Suprapubic skin (tissue), 4 donors: Measurements from ENCODE around the gene SLC1A6. TPM values are rescaled to one million over a fixed set of nuclear protein-coding genes. Genes with fewer than 3 reads are reported as not detected.

Experiments
- DNase-seq, 2 donors: peaks; one replicate each; pipeline ENCODE4 v3.0.0-alpha.2; 2019; ENCODE audit warnings: low spot score in 2 of 2
- H3K27ac ChIP-seq: fragments of 200-600 bp; sonication (generic); one replicate; pipeline ENCODE4 v1.5.1; 2019
- H3K27me3 ChIP-seq: fragments of 200-600 bp; sonication (generic); one replicate; pipeline ENCODE4 v1.5.1; 2019
- H3K36me3 ChIP-seq: fragments of 200-600 bp; sonication (generic); one replicate; pipeline ENCODE4 v1.5.1; 2019
- H3K4me1 ChIP-seq: fragments of 200-600 bp; sonication (generic); one replicate; pipeline ENCODE4 v1.5.1; 2019
- H3K4me3 ChIP-seq: fragments of 200-600 bp; sonication (generic); one replicate; pipeline ENCODE4 v1.5.1; 2019; ENCODE audit warnings: mild to moderate bottlenecking
- H3K9me3 ChIP-seq: fragments of 200-600 bp; sonication (generic); one replicate; pipeline ENCODE4 v1.5.1; 2019
- EP300 ChIP-seq: sonication (generic); formaldehyde crosslinking; IDR thresholded peaks from one replicate; pipeline ENCODE4 v1.6.1; 2017; ENCODE audit warnings: antibody characterized with exemption
- POLR2A ChIP-seq, 2 donors: fragments of 450-650 bp; IDR thresholded peaks; one replicate each; pipeline ENCODE4 v1.6.1; 2017; ENCODE audit warnings: antibody characterized with exemption in 2 of 2, mild to moderate bottlenecking in 2 of 2, moderate library complexity in 2 of 2
- POLR2AphosphoS5 ChIP-seq, 3 donors: sonication (generic); formaldehyde crosslinking; IDR thresholded peaks; one replicate each; pipeline ENCODE4 v1.6.1; 2017; ENCODE audit warnings: antibody characterized with exemption in 3 of 3
- WGBS: methylation state at CpG from one replicate; pipeline ENCODE4 v1.1.5; 2018; 5-methylcytosine and 5-hydroxymethylcytosine counted together
- total RNA-seq, 4 donors: library from RNA; depleted of rRNA; stranded (reverse); fragments of >200 nt; gene quantifications; one replicate each; pipeline ENCODE4 v1.1.0, GENCODE V29; 2016
- TF ChIP-seq, protein P1 (sequence below), 2 donors: fragments of 200-600 bp in 1 of 2; fragments of 450-650 bp in 1 of 2; sonication (generic) in 1 of 2; IDR thresholded peaks; one replicate each; pipeline ENCODE4 v1.5.1; 2016 to 2019; ENCODE audit warnings: antibody characterized with exemption in 2 of 2, mild to moderate bottlenecking in 1 of 2, moderate library complexity in 1 of 2

Gene SLC1A6
- total RNA-seq, 4 donors from 2014 or later, result 2.8 to 24.5 (median 9.8) TPM

DNA sequence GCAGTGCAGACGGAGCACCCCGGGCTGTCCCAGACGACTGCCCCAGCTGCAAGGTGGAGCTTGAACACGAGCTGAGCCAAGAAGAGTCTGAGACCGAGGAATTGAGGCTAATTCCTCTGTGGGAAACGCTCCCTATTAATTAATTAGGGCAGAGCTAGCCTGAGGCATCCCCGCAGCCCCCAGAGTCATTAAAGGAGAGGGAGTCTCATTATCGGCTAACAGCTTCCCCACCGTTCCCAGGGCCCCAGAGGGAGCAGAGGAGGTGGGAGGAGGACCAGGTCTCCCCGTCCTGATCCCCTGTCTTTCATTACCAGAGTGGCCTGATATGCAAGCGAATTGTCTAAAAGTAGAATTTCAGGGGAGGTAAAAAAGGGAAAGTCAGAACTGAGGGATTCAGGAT lies 13.1 kb upstream of the SLC1A6 start:
- H3K4me3 ChIP-seq, result no peak overlapping the region
- WGBS, result 77% methylated on average over 6 of the region's 11 CpGs
- peaks cover 9% of the 10 kb centered on the region for H3K27me3 ChIP-seq
- no peak for TF ChIP-seq POLR2AphosphoS5 (IDR thresholded peaks at IDR 0.05)
- TF ChIP-seq, protein P1, sequence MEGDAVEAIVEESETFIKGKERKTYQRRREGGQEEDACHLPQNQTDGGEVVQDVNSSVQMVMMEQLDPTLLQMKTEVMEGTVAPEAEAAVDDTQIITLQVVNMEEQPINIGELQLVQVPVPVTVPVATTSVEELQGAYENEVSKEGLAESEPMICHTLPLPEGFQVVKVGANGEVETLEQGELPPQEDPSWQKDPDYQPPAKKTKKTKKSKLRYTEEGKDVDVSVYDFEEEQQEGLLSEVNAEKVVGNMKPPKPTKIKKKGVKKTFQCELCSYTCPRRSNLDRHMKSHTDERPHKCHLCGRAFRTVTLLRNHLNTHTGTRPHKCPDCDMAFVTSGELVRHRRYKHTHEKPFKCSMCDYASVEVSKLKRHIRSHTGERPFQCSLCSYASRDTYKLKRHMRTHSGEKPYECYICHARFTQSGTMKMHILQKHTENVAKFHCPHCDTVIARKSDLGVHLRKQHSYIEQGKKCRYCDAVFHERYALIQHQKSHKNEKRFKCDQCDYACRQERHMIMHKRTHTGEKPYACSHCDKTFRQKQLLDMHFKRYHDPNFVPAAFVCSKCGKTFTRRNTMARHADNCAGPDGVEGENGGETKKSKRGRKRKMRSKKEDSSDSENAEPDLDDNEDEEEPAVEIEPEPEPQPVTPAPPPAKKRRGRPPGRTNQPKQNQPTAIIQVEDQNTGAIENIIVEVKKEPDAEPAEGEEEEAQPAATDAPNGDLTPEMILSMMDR (IDR thresholded peaks at IDR 0.05), result no peak
- no peak for TF ChIP-seq POLR2A (IDR thresholded peaks at IDR 0.05)
- TF ChIP-seq EP300, result no peak
- no peaks in the 10 kb centered on the region for H3K4me1 ChIP-seq
- no peak for DNase-seq
- no peaks in the 10 kb centered on the region for H3K9me3 ChIP-seq
- no peaks in the 10 kb centered on the region for H3K36me3 ChIP-seq
- no peak overlapping the region for H3K27ac ChIP-seq

DNA sequence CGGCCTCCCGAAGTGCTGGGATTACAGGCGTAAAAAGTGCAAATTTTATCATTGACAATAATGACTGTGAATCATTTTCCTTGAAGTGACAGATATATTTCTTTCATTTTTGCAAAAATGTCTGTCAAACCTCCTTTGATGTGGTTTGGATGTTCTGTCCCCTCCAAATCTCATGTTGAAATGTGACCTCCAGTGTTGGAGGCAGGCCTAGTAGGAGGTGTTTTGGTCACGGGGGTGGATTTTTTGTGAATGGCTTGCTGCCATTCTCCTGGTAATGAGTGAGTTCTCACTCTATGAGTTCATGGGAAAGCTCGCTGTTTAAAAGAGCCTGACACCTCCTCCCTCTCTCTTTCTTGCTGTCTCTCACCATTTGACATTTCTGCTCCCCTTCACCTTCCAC lies 5.5 kb upstream of the SLC1A6 start:
- no peak overlapping the region for H3K4me3 ChIP-seq

DNA sequence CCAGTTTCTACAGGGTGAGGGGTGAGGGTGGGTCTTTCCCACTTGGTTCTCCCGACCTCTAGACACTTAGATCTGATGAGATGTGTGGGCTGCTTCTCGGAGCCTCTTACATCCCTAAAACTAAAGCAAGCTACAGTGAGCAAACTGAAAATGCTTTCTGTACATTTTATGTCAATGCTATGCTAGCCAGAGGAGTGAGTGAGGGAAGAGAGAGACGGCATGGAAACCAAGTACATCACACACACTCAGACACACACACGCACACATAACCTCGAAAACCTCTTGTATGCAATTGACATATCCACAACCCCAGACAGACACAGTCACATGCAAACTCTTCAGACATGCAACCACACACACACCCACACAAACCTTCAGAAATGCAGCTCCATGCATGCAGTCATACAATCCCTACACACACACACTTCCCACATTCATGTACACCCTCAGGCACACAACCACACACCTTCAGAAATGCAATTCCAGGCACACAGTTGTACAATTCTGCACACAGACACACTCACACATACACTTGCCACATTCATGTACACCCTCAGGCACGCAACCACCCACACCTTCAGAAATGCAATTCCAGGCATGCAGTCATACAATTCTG lies 1.4 kb downstream of the SLC1A6 start:
- no peak for TF ChIP-seq POLR2AphosphoS5 (IDR thresholded peaks at IDR 0.05)
- TF ChIP-seq, protein P1 (IDR thresholded peaks at IDR 0.05), result no peak
- no peak for TF ChIP-seq POLR2A (IDR thresholded peaks at IDR 0.05)
- TF ChIP-seq EP300, result no peak
- Histone ChIP-seq H3K9me3 (no peaks in the 10 kb centered on the region), H3K4me1 (peaks cover 9% of the 10 kb centered on the region), H3K4me3 (no peak overlapping the region), H3K36me3 (no peaks in the 10 kb centered on the region), H3K27me3 (peaks cover 60% of the 10 kb centered on the region), H3K27ac (no peak overlapping the region)
- no peak for DNase-seq
- 57% methylated on average over 6 of the region's 6 CpGs for WGBS

More for the DNA sequence above, 5.5 kb upstream of the SLC1A6 start:
- H3K27me3 ChIP-seq, result peaks cover 24% of the 10 kb centered on the region
- no peaks in the 10 kb centered on the region for H3K4me1 ChIP-seq
- H3K27ac ChIP-seq, result no peak overlapping the region
- no peaks in the 10 kb centered on the region for H3K9me3 ChIP-seq
- no peak for DNase-seq
- WGBS, result 61% methylated on average over 5 of the region's 5 CpGs
- TF ChIP-seq POLR2A (IDR thresholded peaks at IDR 0.05) (no peak), EP300 (no peak), POLR2AphosphoS5 (IDR thresholded peaks at IDR 0.05) (no peak)
- TF ChIP-seq, protein P1 (IDR thresholded peaks at IDR 0.05), result no peak
- H3K36me3 ChIP-seq, result no peaks in the 10 kb centered on the region

DNA sequence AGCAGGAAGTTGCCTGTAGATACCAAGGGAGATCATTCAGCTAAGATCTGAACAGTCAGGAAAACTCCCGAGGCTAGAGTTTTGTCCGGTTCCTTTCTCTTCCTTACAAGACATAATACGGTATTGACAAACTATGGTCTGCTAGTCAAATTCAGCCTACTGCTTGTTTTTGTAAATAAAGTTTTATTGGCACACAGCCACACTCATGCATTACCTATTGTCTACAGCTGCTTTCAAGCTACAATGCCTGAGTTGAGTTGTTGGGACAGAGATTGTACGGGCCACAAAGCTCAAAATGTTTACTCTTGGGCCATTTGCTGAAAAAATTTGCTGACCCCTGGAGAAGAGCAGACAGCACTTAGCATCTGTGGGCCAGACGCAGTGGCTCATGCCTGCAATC lies 2.5 kb downstream of the SLC1A6 start:
- no peak overlapping the region for H3K4me3 ChIP-seq
- no peak overlapping the region for H3K27ac ChIP-seq
- H3K27me3 ChIP-seq, result peaks cover 58% of the 10 kb centered on the region
- no peaks in the 10 kb centered on the region for H3K9me3 ChIP-seq
- no peaks in the 10 kb centered on the region for H3K36me3 ChIP-seq
- WGBS, result 82% methylated on average over 5 of the region's 5 CpGs
- DNase-seq, result no peak
- H3K4me1 ChIP-seq, result peaks cover 9% of the 10 kb centered on the region
- no peak for TF ChIP-seq EP300
- no peak for TF ChIP-seq POLR2AphosphoS5 (IDR thresholded peaks at IDR 0.05)
- TF ChIP-seq, protein P1 (IDR thresholded peaks at IDR 0.05), result no peak
- TF ChIP-seq POLR2A (IDR thresholded peaks at IDR 0.05), result no peak

DNA sequence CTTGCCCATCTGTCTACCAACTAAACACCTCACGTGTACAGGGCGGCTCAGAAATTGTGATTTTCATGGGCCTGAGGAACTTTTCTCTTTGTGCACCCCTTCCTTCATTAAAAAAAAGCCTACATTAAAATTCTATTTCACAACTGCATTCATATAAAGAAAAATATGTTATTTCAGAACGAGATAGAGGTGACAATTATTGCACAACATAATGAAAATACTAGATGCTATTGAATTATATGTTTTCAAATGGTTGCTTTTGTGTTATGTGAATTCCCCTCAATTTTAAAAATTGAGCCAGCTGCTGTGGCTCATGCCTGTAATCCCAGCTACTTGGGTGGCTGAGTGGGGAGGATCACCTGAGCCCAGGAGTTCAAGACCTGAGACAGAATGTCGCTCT lies 5.2 kb downstream of the SLC1A6 start:
- no peak overlapping the region for H3K4me3 ChIP-seq
- peaks cover 40% of the 10 kb centered on the region for H3K27me3 ChIP-seq
- H3K9me3 ChIP-seq, result no peaks in the 10 kb centered on the region
- WGBS, result 88% methylated on average over 4 of the region's 4 CpGs
- TF ChIP-seq POLR2AphosphoS5 (IDR thresholded peaks at IDR 0.05) (no peak), POLR2A (IDR thresholded peaks at IDR 0.05) (no peak)
- peaks cover 5% of the 10 kb centered on the region for H3K4me1 ChIP-seq
- no peak overlapping the region for H3K27ac ChIP-seq
- DNase-seq, result no peak
- H3K36me3 ChIP-seq, result no peaks in the 10 kb centered on the region

DNA sequence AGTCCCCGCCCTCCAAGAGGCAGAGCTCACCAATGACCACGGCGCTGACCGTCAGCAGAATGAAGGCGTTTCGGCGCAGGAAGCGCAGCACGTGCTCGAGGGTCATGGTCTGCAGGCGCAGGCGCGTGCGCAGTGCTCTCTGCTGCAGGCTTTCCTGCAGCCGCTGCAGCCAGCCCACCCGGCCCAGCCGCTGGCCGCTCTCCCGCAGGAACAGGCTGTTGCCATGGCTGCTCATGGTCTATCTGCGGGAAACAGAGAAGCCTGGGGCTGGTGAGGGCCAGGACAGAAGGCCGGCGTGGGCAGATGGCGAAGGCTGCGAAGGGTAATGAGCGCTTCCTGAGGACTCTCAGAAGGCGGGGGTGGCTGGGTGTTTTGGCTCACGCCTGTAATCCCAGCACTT lies 7.0 kb downstream of the SLC1A6 start:
- no peaks in the 10 kb centered on the region for H3K9me3 ChIP-seq
- H3K4me3 ChIP-seq, result no peak overlapping the region
- no peak for DNase-seq
- peaks cover 24% of the 10 kb centered on the region for H3K27me3 ChIP-seq
- 89% methylated on average over 27 of the region's 27 CpGs for WGBS
- no peaks in the 10 kb centered on the region for H3K36me3 ChIP-seq
- no peak overlapping the region for H3K27ac ChIP-seq
- no peak for TF ChIP-seq POLR2A (IDR thresholded peaks at IDR 0.05)
- TF ChIP-seq, protein P1 (IDR thresholded peaks at IDR 0.05), result no peak
- TF ChIP-seq EP300, result no peak
- H3K4me1 ChIP-seq, result no peaks in the 10 kb centered on the region
